Central memory CD8-positive, alpha-beta T cell (primary cell): ENCODE measurements around the gene RPEL1.

ENCODE experiments used
- ATAC-seq: fragments of 150-1000 bp; cut with Tn5 transposase; replicated peaks from 2 replicates; pipeline ENCODE4 v1.10.0; 2022; ENCODE audit warnings: mild to moderate bottlenecking, moderate FRiP score, moderate number of reproducible peaks; ENCODE audit not compliant: poor library complexity, severe bottlenecking; ENCODE audit errors: extremely low read depth
- DNase-seq, 2 donors: peaks; one replicate each; pipeline ENCODE4 v3.0.0; 2021; ENCODE audit warnings: low spot score in 2 of 2
- H3K27ac Mint-ChIP-seq: one replicate; pipeline ENCODE4 v1.8.0; 2022; ENCODE audit warnings: low read depth, mild to moderate bottlenecking, moderate library complexity, mixed read lengths
- H3K27me3 Mint-ChIP-seq: one replicate; pipeline ENCODE4 v1.8.0; 2022; ENCODE audit warnings: mixed read lengths
- H3K36me3 Mint-ChIP-seq: one replicate; pipeline ENCODE4 v1.8.0; 2022; ENCODE audit warnings: mild to moderate bottlenecking, moderate library complexity, mixed read lengths; ENCODE audit not compliant: insufficient read depth
- H3K4me1 Mint-ChIP-seq: one replicate; pipeline ENCODE4 v1.8.0; 2022; ENCODE audit warnings: mixed read lengths
- H3K4me3 Mint-ChIP-seq: one replicate; pipeline ENCODE4 v1.8.0; 2022; ENCODE audit warnings: mild to moderate bottlenecking, moderate library complexity, mixed read lengths
- H3K9me3 Mint-ChIP-seq: one replicate; pipeline ENCODE4 v1.8.0; 2022; ENCODE audit warnings: mixed read lengths

Gene RPEL1

GRCh38 chr10:103295374-103296015 lies 49.8 kb downstream of the RPEL1 start:
- peaks cover 1% of the 10 kb centered on the region for H3K36me3 Mint-ChIP-seq
- H3K9me3 Mint-ChIP-seq = no peaks in the 10 kb centered on the region
- DNase-seq = no peak
- peaks cover 1% of the 10 kb centered on the region for H3K27me3 Mint-ChIP-seq
- ATAC-seq = no peak
- no peaks in the 10 kb centered on the region for H3K4me1 Mint-ChIP-seq
- no peak overlapping the region for H3K27ac Mint-ChIP-seq
- no peak overlapping the region for H3K4me3 Mint-ChIP-seq
